M059J (cell line): ENCODE results near the gene DLGAP1. TPM values are rescaled to one million over a fixed set of nuclear protein-coding genes. Genes with fewer than 3 reads are reported as not detected.

ENCODE experiments used
- DNase-seq: peaks from one replicate; pipeline ENCODE4 v3.0.0-alpha.2; 2012; ENCODE audit warnings: low read depth
- total RNA-seq: library from RNA; depleted of rRNA; stranded (reverse); fragments of >200 nt; shearing (Covaris generic); gene quantifications from 2 replicates; pipeline ENCODE4 v1.2.3, GENCODE V29; 2014

Gene DLGAP1
- total RNA-seq, 1 experiment from 2014 or later = not detected

- no peak for DNase-seq
These were observed 554.1 kb downstream of the DLGAP1 start for GRCh38 chr18:3901042-3901441.

- no peak for DNase-seq
These were observed 554.8 kb downstream of the DLGAP1 start for GRCh38 chr18:3900327-3900726.

- DNase-seq = no peak
These were observed 556.1 kb downstream of the DLGAP1 start for GRCh38 chr18:3898861-3899613.

GRCh38 chr18:3892152-3892551 is 563.0 kb downstream of the DLGAP1 start:
- DNase-seq = no peak

- no peak for DNase-seq
These were observed 563.9 kb downstream of the DLGAP1 start for GRCh38 chr18:3891245-3891644.

DNA sequence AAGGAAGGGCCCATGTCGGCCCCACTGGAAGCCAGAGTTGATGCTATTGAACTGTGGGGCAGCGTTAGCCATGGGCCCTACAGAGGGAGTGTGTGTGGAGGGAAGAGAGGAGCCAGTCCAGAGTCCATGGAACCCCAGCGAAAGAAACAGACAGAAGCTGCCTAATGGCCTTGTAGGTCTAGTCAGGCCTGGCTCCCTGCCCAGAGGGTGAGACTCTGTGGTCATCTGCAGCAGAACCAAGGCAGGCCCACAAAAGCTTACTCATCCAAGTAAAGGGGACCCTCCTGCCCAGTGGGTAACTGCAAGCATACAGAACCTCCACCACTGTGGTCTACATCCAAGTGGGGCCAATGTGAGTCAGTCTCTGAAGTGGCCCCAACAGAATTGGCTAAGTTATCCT is 565.3 kb downstream of the DLGAP1 start:
- peak; percentile 90 for DNase-seq

GRCh38 chr18:3889121-3889520 is 566.0 kb downstream of the DLGAP1 start:
- no peak for DNase-seq

DNA sequence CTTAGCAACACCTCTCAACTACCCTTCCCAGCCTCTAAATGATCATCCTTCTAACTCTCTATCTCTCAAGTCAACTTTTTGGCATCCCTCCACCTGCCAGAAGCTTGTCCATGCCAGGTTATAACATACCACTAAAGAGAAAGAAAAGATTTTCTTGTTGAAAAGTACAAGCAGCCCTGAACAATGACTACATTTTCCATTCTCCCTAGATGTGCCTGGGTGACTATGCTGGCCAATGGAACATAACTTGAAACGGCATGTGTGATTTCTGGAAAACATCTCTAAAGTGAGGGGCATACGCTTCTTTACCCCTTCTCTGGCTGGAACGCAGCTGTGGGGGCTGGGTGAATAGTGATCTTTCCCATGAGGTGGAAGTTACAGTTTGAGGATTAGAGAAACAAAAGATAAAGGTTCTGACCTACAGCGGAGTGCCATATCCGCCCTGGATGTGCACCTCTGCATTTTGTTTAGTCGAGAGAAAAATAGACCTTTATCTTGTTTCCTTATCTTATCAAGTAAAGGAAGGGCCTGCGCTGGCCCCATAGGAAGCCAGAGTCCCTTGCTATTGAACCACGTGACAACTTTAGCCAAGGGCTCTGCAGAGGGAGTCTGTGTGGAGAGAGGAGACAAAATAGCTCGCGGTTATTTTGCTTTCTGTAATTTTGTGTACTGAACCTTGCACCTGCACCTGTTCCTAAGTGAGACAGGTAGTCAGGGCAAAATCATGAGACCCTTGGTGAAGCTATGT is 568.4 kb downstream of the DLGAP1 start:
- no peak for DNase-seq

DNA sequence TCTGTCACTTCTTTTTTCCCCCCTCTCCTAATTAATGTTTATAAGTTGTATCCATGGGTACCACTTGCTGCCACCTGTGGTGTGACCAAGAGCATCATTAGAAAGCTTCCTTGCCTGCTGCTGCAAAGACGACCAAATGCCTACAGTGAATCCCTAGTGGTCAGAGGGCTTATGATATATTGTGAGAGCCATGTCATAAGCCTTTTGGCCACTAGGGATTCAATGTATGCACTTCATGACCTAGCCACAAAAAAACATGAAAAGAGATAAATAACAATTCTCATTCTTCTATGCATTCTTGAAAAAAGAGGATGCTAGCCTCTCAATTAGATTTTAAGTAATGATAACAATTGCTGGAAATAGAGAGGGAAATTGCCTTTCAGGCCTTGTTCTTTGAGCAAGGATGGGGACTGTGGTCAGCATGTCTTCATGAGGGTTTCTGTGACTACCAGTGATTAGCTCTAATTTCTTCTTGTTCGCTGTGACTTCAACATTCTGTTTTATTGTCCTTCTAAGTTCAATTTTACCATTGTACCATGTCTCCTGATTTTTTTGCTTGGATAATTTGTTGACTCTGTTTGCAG is 569.8 kb downstream of the DLGAP1 start:
- no peak for DNase-seq

GRCh38 chr18:3879836-3880120 is 575.3 kb downstream of the DLGAP1 start:
- DNase-seq = no peak

DNA sequence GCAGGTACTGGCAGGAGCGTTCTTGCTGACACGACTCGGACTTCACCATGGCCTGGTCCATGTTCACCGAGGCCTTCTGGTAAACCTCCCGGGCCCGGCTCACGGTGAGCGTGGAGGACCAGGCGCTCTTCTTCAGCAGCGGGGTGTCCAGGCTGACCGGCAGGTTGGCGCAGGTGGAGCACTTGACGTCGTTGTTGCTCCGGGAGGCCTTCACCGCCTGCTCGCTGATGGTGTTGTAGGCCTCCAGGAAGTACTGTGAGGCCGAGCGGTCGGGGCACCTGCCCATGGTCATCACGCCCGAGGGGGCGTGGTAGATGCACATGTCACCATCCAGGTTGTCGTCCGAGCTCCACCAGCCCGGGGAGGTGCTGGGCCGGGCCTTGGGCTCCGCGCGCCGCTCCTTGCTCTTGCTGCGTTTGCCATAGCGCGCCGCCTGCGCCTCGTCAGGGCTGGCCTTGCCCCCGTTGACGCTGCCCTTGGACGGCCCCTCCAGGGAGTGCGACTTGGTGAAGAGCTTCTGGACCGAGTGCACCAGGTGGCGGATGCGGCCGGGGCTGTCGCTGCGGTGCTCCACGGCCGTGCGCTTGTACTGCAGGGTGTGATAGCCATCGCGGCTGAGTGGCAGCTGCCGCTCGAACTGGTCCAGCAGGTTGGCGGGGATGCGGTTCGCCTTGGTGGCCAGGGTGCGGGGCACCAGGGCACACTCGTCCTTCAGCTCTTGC is 575.8 kb downstream of the DLGAP1 start:
- no peak for DNase-seq

GRCh38 chr18:3878401-3878800 is 576.7 kb downstream of the DLGAP1 start:
- DNase-seq = no peak

GRCh38 chr18:3877678-3878077 is 577.4 kb downstream of the DLGAP1 start:
- no peak for DNase-seq

DNA sequence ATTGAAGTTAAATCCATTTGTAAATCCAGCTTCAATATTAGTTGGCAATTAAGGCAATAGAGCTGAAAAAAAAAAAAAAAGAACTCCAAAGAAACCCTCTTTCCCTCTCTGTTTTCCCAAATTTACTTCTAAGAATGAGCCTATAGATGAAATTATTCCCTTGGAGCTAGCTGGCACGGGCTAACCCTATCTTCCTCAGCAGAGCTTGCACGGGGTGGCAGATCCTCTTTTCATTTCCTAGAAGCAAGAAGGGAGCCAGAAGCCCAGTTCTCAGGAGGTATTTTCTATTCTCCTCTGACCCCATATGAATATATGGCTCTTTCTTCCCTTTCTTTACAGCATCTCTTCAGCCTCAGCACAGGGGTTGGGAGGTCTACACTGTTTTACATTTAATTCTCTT is 579.1 kb downstream of the DLGAP1 start:
- DNase-seq = no peak

- no peak for DNase-seq
These were observed 579.7 kb downstream of the DLGAP1 start for GRCh38 chr18:3875376-3875775.

DNA sequence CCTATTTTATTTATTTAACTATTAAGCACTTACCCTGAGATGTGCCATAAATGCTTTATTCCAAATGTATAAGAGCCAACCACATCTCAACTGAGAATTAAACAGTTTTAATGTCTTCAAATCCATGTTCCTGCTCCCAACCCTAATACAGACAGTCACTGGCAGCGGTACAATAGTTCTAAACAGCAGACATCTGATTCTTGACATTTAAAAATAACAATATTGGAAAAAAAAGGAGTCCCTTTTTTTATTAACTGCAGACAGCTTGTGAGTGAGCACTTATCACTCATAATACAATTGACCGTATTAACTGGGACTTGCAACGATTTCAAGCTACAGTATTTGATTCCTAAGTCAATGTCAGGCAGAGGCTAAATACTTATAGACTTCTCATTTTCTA is 580.5 kb downstream of the DLGAP1 start:
- DNase-seq = no peak

GRCh38 chr18:3874125-3874524 is 581.0 kb downstream of the DLGAP1 start:
- DNase-seq = no peak

DNA sequence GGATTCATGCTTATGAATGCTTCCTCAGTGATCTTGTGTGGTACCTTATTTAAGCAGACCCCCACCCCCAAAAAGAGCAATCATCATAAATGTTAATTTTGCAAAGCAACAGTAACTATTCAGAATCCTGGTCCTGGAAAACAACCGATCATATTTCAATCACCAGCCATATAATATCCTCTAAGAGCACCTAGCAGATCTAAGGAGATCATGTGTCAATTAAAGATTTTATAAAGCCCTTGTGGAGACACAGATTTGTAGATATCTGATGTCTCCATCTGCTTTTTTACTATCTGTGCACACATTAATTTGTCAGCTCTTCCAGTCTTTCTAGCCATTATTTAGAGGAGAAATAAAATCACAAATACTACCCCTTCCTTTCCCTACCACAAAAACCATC is 581.4 kb downstream of the DLGAP1 start:
- DNase-seq = no peak

DNA sequence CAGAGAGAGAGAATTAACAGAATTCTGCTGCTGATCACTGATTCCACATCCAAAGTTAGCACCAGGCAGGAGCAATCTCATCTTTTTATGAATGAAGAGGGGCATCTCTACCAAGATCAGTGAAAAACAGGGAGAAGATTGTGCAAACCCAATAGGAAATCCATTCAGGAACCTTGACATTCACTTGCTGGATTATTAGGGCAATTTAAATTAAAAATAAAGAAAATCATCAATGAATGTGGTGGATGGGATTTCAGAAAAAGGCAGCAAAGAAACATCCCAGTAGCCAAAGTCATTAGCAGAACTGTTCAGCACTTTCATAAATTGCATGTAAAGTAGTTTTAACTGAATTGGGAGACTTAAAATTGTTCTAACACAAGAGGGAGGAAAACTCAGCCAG is 581.9 kb downstream of the DLGAP1 start:
- no peak for DNase-seq

DNA sequence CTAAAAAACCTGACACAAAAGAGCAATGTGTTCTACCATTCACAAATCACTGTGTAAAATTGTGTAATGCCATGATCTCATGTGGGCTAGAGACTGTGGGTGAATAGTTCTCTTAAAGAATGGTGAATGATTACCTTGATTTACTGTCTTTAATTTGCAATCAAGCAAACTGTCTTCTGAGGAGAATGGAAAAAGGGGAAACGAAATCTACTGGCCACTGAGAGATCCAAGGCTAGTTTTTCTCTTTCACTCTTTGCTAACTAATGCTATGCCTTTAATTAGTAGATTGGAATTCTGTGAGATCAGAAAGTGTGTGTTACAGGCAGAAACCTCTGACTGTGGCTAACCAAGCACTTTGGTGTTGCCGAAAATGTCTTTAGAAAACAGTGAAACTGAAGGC is 582.5 kb downstream of the DLGAP1 start:
- no peak for DNase-seq

DNA sequence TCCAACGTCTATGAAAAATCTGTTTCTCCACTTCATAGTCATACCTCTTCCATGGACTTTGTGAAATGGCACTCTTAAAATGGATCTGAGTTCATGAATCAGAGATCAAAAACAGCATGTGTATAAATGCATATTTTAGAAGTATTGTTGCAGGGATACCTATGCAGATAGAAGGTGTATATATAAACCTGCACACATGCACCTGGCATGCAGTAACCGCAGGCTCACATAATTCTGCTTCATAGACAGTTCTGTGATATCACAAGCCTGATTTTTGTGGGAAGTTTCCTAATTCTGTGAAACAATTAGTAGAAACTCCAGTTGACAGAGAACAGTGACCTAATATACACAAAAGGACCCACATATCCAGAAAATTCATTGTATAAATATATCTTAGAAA is 583.4 kb downstream of the DLGAP1 start:
- DNase-seq = no peak

- no peak for DNase-seq
These were observed 584.2 kb downstream of the DLGAP1 start for GRCh38 chr18:3870914-3871313.

DNA sequence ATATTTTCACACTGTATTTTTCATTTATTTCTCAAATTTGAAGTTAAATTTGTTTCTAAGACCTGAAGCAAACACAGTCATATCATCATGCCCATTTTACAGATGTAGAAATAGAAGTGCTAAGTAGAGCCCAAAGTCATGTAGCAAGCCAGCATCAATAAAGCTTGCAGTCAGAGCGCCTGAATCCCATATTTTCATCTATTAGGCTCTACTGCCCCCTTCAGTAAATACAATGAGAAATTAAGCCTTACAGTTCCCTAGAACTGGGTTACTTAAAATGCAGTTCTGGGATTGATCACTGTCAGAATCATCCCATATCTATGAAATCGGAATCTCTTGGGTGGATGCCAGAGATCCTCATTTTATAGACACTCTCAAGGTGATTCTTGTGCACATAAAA is 585.3 kb downstream of the DLGAP1 start:
- DNase-seq = peak; percentile 43
